SHP77 treated with DMSO at 0.1 percent for 48 hours (cell line): Measurements from ENCODE around the gene SLC48A1.
A peak's percentile ranks its signal among the peaks of the same experiment; 100 is the strongest.

Experiments
- DNase-seq: peaks from one replicate; lab custom pipeline; 2025; lab: John Stamatoyannopoulos, UW

SLC48A1 gene

GRCh38 chr12:47777151-47777550 lies 4.1 kb downstream of the SLC48A1 start:
- DNase-seq, result no peak

DNA sequence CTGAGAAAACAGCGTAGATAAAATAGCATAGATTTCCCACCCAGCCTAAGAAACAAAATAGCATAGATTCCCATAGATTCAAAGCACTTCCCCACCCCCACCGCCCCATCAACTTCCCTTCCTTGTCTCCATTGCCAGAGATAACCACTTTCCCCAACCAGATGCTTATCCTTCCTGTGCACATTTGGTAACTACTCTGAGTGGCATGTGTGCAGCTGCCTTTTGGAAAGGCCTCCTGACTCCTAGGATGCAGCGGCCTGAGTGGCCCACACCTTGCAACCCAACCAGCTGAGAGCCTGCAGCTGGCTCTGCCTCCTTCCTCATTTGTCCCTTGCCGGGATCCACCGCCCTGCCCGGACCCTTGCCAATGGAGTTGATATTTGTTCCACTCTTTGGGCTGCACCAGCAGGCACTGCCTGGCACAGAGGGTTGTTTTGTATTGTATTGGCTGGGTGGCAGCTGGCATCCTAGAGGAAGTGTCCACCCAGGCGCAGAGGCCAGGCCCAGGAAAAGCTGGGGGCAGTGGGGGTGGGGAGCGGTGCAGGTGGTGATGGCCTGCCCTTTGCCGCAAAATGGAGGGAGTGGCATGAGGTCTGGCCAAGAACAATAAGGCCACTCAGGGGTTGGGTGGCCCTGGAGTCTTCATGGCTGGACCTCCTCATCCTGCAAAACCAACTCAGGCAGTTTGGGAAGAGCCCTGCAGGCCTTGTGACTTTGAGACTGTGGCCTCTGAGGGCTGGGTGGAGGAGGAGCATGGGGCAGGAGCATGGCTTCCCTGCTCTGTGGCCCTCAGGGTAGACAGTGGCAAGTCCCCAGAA lies 4.9 kb downstream of the SLC48A1 start:
- DNase-seq, result peak; percentile 51

DNA sequence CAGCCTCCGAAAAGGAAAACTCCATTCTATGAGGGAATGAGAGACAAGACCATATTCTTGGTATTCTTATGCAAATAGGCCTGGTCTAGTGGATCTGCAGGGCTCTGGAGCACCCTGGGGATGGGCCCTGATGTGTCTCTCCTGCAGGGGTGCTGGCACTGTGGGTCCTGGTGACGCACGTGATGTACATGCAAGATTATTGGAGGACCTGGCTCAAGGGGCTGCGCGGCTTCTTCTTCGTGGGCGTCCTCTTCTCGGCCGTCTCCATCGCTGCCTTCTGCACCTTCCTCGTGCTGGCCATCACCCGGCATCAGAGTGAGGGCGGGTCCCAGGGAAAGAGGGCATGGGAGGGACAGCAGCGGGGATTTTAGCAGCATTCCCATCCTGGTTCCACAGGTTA lies 5.8 kb downstream of the SLC48A1 start:
- no peak for DNase-seq

- peak; percentile 44 for DNase-seq
Observed at GRCh38 chr12:47779301-47779942, 6.4 kb downstream of the SLC48A1 start.

- DNase-seq, result no peak
Observed at GRCh38 chr12:47779943-47780504, 7.0 kb downstream of the SLC48A1 start.

DNA sequence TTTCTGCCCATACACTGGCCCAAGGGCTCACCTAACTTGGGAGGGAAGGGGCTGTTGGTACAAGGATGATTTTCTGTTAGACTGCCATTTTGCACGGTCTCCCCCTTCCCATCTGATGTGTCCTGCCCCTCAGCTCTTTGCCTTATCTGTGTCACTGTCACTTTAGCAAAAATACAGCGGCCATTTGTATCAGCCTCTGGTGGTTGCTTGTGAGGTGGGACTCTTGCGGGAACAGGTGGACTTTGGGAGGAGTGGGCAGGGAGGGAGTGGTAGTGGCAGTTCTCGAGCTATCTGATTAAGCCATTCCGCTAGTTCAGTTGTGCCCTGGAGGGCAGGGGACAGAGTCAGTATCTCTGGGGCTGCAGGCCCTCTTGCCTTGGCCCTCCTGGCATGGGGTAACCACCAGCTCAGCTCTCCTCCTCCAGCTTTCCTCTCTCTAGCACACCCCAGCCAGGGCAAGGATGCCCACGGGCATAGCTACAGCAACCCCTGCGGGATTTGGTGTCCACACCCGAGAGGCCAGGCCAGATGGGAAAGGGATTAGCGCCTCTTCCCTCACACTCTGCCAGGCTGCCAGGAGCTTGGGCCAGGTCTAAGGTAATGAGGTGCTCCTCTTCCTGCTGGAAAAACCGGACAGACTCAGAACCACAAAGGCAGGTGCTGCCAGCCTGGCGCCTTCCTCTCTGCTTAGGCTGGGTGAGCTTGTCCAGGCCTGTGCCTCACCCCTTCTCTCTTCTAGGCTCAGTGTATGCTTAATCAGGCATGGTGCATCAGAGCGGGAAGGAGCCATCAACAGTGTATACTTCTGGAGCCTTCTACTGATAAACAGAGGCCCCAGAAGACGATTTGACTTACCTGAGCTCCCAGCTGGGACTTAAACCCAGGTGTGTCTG lies 8.7 kb downstream of the SLC48A1 start:
- no peak for DNase-seq

- no peak for DNase-seq
Observed at GRCh38 chr12:47782372-47782770, 9.3 kb downstream of the SLC48A1 start.

DNA sequence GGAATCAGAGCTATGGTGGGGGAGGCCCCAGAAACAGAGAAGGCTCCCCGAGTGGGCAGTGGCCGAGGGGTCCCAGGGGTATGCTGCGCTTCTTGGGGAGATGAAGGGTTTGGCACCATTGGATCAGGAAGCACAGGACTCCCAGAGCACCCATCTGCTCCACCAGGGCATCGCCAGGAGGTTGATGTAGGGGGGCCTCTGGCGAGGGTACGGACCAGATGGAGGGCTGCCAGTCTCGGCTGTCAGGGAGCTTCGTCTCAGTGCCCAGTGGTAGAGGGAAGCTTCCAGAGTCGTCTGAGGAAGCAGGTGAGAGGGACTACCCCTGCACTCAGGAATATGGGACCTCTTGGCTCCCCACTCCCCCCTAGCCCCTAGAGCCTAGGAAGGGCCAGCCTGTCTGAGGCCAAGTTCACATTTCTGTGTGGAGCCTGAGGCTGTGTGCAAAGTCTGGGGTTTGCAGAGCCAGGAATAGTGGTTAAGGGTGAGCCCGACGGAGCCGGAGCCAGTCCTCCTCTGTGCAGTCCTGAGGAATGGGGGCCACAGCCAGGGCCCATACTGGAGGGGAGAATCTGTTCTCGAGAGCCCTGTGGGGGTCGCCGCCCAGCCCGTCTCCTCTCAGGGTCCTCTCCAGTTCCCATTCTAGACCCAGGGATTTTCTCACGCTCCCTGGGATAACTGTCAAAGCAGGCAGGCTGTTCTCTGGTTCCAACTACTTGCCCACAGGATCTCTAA lies 10.2 kb downstream of the SLC48A1 start:
- no peak for DNase-seq

DNA sequence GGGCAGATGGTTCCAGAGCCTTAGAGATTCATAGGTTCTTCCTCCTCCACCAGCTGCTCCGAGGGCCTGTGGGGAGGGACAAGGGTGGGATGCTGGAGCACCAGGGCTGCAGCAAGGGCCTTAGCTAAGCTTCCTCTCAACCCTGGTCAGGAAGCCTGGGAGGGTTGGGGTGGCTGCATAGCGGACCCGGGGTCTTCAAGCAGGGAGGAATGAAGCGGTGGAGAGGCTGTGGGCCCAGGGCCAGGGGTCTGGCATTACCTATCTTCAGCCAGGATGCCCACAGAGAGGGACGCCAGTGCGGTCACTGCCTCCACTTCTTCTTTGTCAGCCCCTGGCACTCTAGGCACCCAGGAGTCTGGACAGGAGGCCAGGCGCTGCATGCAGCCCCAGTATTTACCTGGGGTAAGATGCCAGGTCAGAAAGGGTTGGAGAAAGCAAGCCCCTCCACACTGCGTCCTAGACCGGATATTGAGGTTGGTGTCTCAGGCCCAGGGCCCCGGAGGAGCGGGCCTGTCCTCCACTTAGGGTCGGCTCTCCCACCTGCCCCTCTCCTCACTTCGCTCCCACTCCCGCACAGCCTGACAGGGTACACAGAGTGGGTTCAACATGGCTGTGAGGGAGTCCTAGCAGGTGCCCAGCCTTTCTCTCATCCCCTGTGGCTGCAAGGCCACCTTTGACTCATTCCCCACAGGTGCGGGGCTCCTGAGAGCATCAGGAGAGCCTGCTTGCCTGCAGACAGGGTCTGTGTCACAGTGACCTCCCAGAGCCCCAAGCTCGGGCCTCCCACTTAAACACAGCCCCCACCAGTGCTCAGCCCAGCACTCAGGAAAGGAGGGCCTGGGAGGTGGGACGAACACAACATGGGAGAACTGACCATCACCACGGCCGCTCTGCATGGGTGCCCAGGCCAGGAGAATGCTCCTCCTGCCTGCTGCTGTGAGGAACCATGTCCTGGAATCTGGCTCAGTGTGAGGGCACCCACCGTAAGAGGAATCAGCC lies 11.1 kb downstream of the SLC48A1 start:
- no peak for DNase-seq

- DNase-seq, result no peak
Observed at GRCh38 chr12:47785036-47785886, 12.2 kb downstream of the SLC48A1 start.

DNA sequence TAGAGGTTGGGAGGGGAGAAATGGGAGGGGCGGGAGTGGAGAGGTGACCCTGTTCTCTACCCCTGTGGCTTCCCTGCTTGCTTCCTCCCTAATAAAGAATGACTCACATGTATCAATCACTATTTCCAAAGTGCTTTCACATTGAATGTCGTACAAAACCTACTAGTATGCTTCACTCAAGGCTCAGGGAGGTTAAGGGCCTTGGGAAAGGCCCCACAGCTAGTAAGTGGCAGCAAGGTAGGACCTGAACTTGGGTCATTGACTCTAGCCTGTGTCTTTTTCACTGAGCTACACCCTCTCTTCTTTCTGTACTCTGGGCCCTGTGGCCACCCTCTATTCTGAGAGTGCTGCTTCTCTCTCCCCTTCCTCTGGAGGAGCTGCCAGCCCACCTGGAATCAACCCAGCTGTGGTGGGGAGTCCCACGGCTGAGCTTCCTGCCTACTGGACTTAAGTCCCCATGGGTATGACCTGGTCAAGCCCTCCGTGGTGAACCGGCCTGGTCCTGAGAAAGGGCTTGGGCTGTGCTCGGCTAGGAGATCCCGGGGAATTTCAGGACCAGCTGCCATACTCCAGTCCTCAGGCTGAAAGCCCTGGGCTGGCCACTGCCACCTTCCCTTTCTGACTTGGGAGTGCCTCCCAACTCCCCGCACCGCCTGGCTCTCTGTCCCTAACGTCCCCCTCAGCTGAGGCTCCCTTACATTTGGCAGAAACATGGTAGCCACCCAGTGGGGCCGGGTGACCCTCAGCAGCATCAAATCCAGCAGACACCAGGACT lies 13.0 kb downstream of the SLC48A1 start:
- no peak for DNase-seq

- DNase-seq, result no peak
Observed at GRCh38 chr12:47786662-47787280, 13.7 kb downstream of the SLC48A1 start.

- no peak for DNase-seq
Observed at GRCh38 chr12:47787596-47788319, 14.7 kb downstream of the SLC48A1 start.

- DNase-seq, result no peak
Observed at GRCh38 chr12:47789141-47789540, 16.1 kb downstream of the SLC48A1 start.

DNA sequence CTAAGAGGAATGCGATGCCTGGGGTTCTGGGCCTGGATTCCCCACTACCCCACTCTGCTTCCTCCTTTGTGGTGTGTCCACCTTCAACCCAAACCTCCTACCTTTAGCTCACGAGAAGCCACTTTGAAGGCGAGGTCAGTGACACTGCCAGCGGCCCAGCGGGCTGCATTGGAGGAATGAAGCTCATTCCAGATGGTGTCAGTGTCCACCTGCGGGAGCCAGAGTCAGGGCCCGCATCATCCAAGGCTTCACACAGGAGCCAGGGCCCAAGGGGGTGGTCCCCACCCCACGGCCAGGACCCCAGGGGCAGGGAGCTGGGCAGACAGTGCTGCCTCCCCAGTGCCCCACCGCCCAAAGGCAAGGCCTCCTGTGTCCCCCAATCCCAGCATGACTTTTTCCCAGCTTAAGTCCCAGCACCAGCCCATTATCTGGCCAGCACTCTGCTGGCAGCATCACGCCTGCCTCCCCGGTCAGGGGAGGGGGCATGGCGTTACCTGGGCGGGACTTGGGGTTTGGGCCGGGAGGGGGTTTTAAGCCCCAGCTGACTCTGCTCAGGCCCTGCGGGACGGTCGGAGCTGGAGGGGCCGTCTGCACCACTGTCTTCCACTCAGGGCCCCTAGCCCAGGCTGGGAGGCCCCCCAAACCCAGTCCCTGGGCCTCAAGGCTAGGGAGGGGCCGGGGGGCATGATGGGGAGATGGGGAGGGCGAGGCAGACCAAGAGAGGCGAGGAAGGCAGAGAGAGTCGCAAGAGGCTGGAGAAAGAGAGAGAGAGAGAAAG lies 16.9 kb downstream of the SLC48A1 start:
- no peak for DNase-seq

DNA sequence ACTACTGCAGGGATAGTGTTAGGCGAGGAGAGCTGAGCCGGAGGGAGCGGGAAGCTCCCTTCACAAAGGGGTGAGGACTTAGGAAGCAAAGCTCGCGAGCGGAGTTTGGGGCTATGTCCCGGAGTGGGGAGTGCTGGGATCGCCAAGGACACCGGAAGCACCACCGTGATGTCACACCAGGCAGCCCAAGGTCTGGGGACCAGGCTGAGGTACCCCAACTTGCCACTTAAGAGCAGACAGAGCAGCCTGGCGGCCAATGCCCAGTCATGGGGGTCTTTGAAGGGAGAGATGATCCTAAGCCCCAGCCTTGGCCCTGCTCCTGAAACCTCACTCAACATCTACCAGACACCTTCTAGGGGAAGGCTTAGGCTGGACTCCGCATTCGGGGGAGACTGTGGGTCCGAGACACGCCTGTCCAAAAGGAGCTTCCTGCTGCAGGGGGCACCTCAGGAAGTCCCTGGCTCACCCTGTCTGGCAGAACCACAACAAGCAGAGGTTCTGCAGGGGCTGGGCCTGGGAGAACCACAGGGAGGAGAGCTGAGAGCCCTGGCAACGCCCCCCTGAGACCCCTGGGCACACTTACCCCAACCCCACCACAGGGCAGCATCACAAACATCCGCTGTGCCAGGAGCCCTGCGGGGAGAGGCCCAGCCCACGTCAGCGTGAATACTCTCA lies 17.8 kb downstream of the SLC48A1 start:
- DNase-seq, result no peak
